Thyroid gland (tissue), 4 donors: ENCODE results near the gene CPLX3. TPM values are rescaled to one million over a fixed set of nuclear protein-coding genes. Genes with fewer than 3 reads are reported as not detected.

Experiments used
- DNase-seq, 2 donors: peaks; one replicate each; pipeline ENCODE4 v3.0.0-alpha.2; 2019
- H3K27ac ChIP-seq, 3 donors: fragments of 200-600 bp; sonication (generic); 1 replicate in 2 of 3; 2 replicates in 1 of 3; pipeline ENCODE4 v1.5.1; 2016 to 2019; ENCODE audit warnings: mild to moderate bottlenecking in 1 of 3, moderate library complexity in 1 of 3
- H3K27me3 ChIP-seq: fragments of 200-600 bp; sonication (generic); one replicate; pipeline ENCODE4 v1.5.1; 2019
- H3K36me3 ChIP-seq, 2 donors: fragments of 200-600 bp; sonication (generic); one replicate each; pipeline ENCODE4 v1.5.1; 2016 to 2019
- H3K4me1 ChIP-seq, 2 donors: fragments of 200-600 bp; sonication (generic); one replicate each; pipeline ENCODE4 v1.5.1; 2017 to 2019
- H3K4me3 ChIP-seq, 3 donors: fragments of 200-600 bp; sonication (generic); replicated peaks in 1 of 3; 1 replicate in 2 of 3; 2 replicates in 1 of 3; pipeline ENCODE4 v1.5.1; 2016; ENCODE audit warnings: mild to moderate bottlenecking in 1 of 3
- H3K9me3 ChIP-seq: fragments of 200-600 bp; sonication (generic); one replicate; pipeline ENCODE4 v1.5.1; 2017
- CTCF ChIP-seq, 6 experiments: fragments of 200-600 bp in 3 of 6; fragments of 450-650 bp in 3 of 6; sonication (generic) in 3 of 6; IDR thresholded peaks; one replicate each; pipeline ENCODE4 v1.5.1; 2016 to 2019; ENCODE audit warnings: antibody characterized with exemption in 6 of 6, mild to moderate bottlenecking in 2 of 6, inconsistent platforms in 1 of 6, moderate library complexity in 1 of 6
- POLR2A ChIP-seq, 2 donors: fragments of 450-650 bp; IDR thresholded peaks; one replicate each; pipeline ENCODE4 v1.6.1; 2017; ENCODE audit warnings: antibody characterized with exemption in 2 of 2, mild to moderate bottlenecking in 2 of 2, moderate library complexity in 1 of 2
- WGBS, 2 donors: methylation state at CpG; one replicate each; pipeline ENCODE4 v1.1.5; 2017; 5-methylcytosine and 5-hydroxymethylcytosine counted together
- intact Hi-C: fragments of 100-400 bp; cut with DNase I; formaldehyde crosslinking; loops from one replicate; pipeline ENCODE4 v1.15.1; 2023
- total RNA-seq, 4 donors: library from RNA; depleted of rRNA; stranded (reverse); fragments of >200 nt; gene quantifications; one replicate each; pipeline ENCODE4 v1.2.3, GENCODE V29; 2016

Gene CPLX3
- total RNA-seq, 4 donors from 2014 or later, result not detected

GRCh38 chr15:74857671-74858368 is 31.4 kb downstream of the CPLX3 start:
- intact Hi-C loops, result no loop called here
- Histone ChIP-seq H3K27ac (peak overlapping the region in 2 of 3 donors; percentile 28 to 52), H3K4me3 (no peak overlapping the region), H3K9me3 (no peaks in the 10 kb centered on the region), H3K27me3 (no peaks in the 10 kb centered on the region), H3K4me1 (peaks cover 25 to 37% of the 10 kb centered on the region in 2 donors), H3K36me3 (peaks cover 12 to 14% of the 10 kb centered on the region in 2 donors)
- DNase-seq, result no peak
- WGBS, 2 donors, result 76 to 82% methylated on average over 8 to 9 of the region's 9 CpGs
- no peak for TF ChIP-seq CTCF (IDR thresholded peaks at IDR 0.05)
- TF ChIP-seq POLR2A (IDR thresholded peaks at IDR 0.05), result no peak

- intact Hi-C loops, result no loop called here
- 86 to 92% methylated on average over 4 of the region's 4 CpGs for WGBS, 2 donors
- no peak for DNase-seq
- Histone ChIP-seq H3K4me3 (no peak overlapping the region), H3K27ac (peak overlapping the region in 1 of 3 donors; percentile 28), H3K27me3 (no peaks in the 10 kb centered on the region), H3K4me1 (peaks cover 25 to 40% of the 10 kb centered on the region in 2 donors), H3K36me3 (peaks cover 7 to 9% of the 10 kb centered on the region in 2 donors), H3K9me3 (no peaks in the 10 kb centered on the region)
- TF ChIP-seq POLR2A (IDR thresholded peaks at IDR 0.05), result no peak
- no peak for TF ChIP-seq CTCF (IDR thresholded peaks at IDR 0.05)
These were observed 31.9 kb downstream of the CPLX3 start for GRCh38 chr15:74858369-74858740.

GRCh38 chr15:74863239-74864056 is 37.0 kb downstream of the CPLX3 start:
- Histone ChIP-seq H3K9me3 (no peaks in the 10 kb centered on the region), H3K27me3 (no peaks in the 10 kb centered on the region), H3K36me3 (no peaks in the 10 kb centered on the region), H3K27ac (peak overlapping the region in 1 of 3 donors; percentile 36), H3K4me3 (no peak overlapping the region), H3K4me1 (peaks cover 17 to 63% of the 10 kb centered on the region in 2 donors)
- WGBS, 2 donors, result 82 to 88% methylated on average over 11 of the region's 11 CpGs
- TF ChIP-seq POLR2A (IDR thresholded peaks at IDR 0.05) (no peak), CTCF (IDR thresholded peaks at IDR 0.05) (no peak)
- intact Hi-C loops, result no loop called here
- peak in 1 of 2 donors; percentile 21 for DNase-seq

GRCh38 chr15:74864296-74864695 is 37.9 kb downstream of the CPLX3 start:
- no peaks in the 10 kb centered on the region for H3K9me3 ChIP-seq
- 96 to 97% methylated on average over 6 of the region's 6 CpGs for WGBS, 2 donors
- no peaks in the 10 kb centered on the region for H3K36me3 ChIP-seq
- H3K27me3 ChIP-seq, result no peaks in the 10 kb centered on the region
- intact Hi-C loops, result no loop called here
- peaks cover 20 to 65% of the 10 kb centered on the region in 2 donors for H3K4me1 ChIP-seq
- H3K27ac ChIP-seq, result peak overlapping the region in 1 of 3 donors; percentile 78
- no peak overlapping the region for H3K4me3 ChIP-seq
- no peak for DNase-seq
- TF ChIP-seq CTCF (IDR thresholded peaks at IDR 0.05) (no peak), POLR2A (IDR thresholded peaks at IDR 0.05) (no peak)

GRCh38 chr15:74865316-74865715 is 38.9 kb downstream of the CPLX3 start:
- Histone ChIP-seq H3K36me3 (no peaks in the 10 kb centered on the region), H3K27me3 (no peaks in the 10 kb centered on the region), H3K4me3 (no peak overlapping the region), H3K27ac (peak overlapping the region; percentile 32 to 78 (median 67)), H3K4me1 (peaks cover 30 to 69% of the 10 kb centered on the region in 2 donors), H3K9me3 (no peaks in the 10 kb centered on the region)
- intact Hi-C loops, result no loop called here
- 72 to 78% methylated on average over 2 of the region's 2 CpGs for WGBS, 2 donors
- DNase-seq, result no peak
- TF ChIP-seq CTCF (IDR thresholded peaks at IDR 0.05) (no peak), POLR2A (IDR thresholded peaks at IDR 0.05) (no peak)
